IMR-90 (cell line): Measurements from ENCODE around the gene PTHLH. TPM values are rescaled to one million over a fixed set of nuclear protein-coding genes. Genes with fewer than 3 reads are reported as not detected.

Source experiments
- ATAC-seq: fragments of 200-7000 bp; cut with Tn5 transposase; 2 replicates; pipeline ENCODE4 v1.9.1; 2020; ENCODE audit warnings: low read depth, mild to moderate bottlenecking, moderate library complexity
- BruUV-seq: library from RNA; stranded (reverse); fragments of 400-500 nt; replicated peaks from 2 replicates; lab custom pipeline; 2021; lab: Mats Ljungman, UMichigan
- CTCF ChIA-PET: fragments of 300-600 bp; formaldehyde crosslinking; extraction: SDS; loops from one replicate; lab custom pipeline; 2021; ENCODE audit warnings: antibody characterized with exemption; lab: Yijun Ruan, JAX
- POLR2A ChIA-PET: fragments of 300-600 bp; sonication (Branson Sonifier 250); formaldehyde crosslinking; loops from one replicate; lab custom pipeline; 2022; ENCODE audit warnings: antibody characterized with exemption; ENCODE audit not compliant: unreplicated experiment; lab: Charles Lee
- DNase-seq: peaks from one replicate; pipeline ENCODE4 v3.0.0; 2013
- H2AFZ ChIP-seq: replicated peaks from 2 replicates; pipeline ENCODE3; 2013; ENCODE audit warnings: low read length, mild to moderate bottlenecking; ENCODE audit not compliant: poor library complexity
- H2AK5ac ChIP-seq: 2 replicates; pipeline ENCODE4 v1.6.1; 2013; ENCODE audit warnings: low read depth, low read length, inconsistent platforms
- H2AK9ac ChIP-seq: replicated peaks from 2 replicates; pipeline ENCODE3; 2013; ENCODE audit warnings: mild to moderate bottlenecking, low read depth, low read length, moderate library complexity; ENCODE audit not compliant: poor library complexity
- H2BK120ac ChIP-seq: 2 replicates; pipeline ENCODE4 v1.6.1; 2013; ENCODE audit warnings: low read depth, low read length, inconsistent platforms
- H2BK15ac ChIP-seq: 3 replicates; pipeline ENCODE4 v1.6.1; 2013; ENCODE audit warnings: low read depth, low read length, inconsistent platforms
- H2BK20ac ChIP-seq: 2 replicates; pipeline ENCODE4 v1.6.1; 2013; ENCODE audit warnings: low read depth, mild to moderate bottlenecking, inconsistent platforms, low read length, moderate library complexity
- H2BK5ac ChIP-seq: 2 replicates; pipeline ENCODE4 v1.6.1; 2013; ENCODE audit warnings: mild to moderate bottlenecking, low read depth, low read length, inconsistent platforms; ENCODE audit not compliant: poor library complexity, severe bottlenecking
- H3K14ac ChIP-seq: replicated peaks from 2 replicates; pipeline ENCODE4 v1.6.1; 2013; ENCODE audit warnings: low read depth, low read length, inconsistent platforms
- H3K18ac ChIP-seq: 2 replicates; pipeline ENCODE4 v1.6.1; 2013; ENCODE audit warnings: low read depth, low read length, control low read depth
- H3K23ac ChIP-seq: 2 replicates; pipeline ENCODE4 v1.6.1; 2013; ENCODE audit warnings: low read depth, low read length, inconsistent platforms
- H3K27ac ChIP-seq: 2 replicates; pipeline ENCODE4 v1.5.1; 2013; ENCODE audit warnings: mild to moderate bottlenecking, control low read depth, low read length; ENCODE audit not compliant: insufficient read depth
- H3K27me3 ChIP-seq: 2 replicates; pipeline ENCODE4 v1.6.1; 2013; ENCODE audit warnings: low read length; ENCODE audit not compliant: control insufficient read depth, insufficient read depth
- H3K36me3 ChIP-seq: 2 replicates; pipeline ENCODE4 v1.6.1; 2013; ENCODE audit warnings: low read length, mixed read lengths; ENCODE audit not compliant: control insufficient read depth, insufficient read depth
- H3K4ac ChIP-seq: 2 replicates; pipeline ENCODE4 v1.6.1; 2013; ENCODE audit warnings: low read depth, low read length, inconsistent platforms
- H3K4me1 ChIP-seq: 2 replicates; pipeline ENCODE4 v1.6.1; 2013; ENCODE audit warnings: low read length, mixed read lengths; ENCODE audit not compliant: control insufficient read depth, insufficient read depth
- H3K4me2 ChIP-seq: 2 replicates; pipeline ENCODE4 v1.6.1; 2013; ENCODE audit warnings: low read depth, mild to moderate bottlenecking, control low read depth, low read length, moderate library complexity
- H3K4me3 ChIP-seq: 2 replicates; pipeline ENCODE4 v1.5.1; 2013; ENCODE audit warnings: low read depth, mild to moderate bottlenecking, control low read depth, low read length, moderate library complexity; ENCODE audit not compliant: insufficient read depth
- H3K56ac ChIP-seq: 2 replicates; pipeline ENCODE4 v1.6.1; 2013; ENCODE audit warnings: low read length, inconsistent platforms; ENCODE audit not compliant: insufficient read depth; ENCODE audit errors: extremely low read depth
- H3K79me1 ChIP-seq, 2 experiments: 2 replicates each; pipeline ENCODE4 v1.6.1; 2013; ENCODE audit warnings: low read length in 2 of 2, inconsistent platforms in 1 of 2, low read depth in 1 of 2
- H3K9ac ChIP-seq: 2 replicates; pipeline ENCODE4 v1.6.1; 2013; ENCODE audit warnings: low read depth, low read length, control low read depth
- H3K9me1 ChIP-seq: 2 replicates; pipeline ENCODE4 v1.6.1; 2013; ENCODE audit warnings: low read length, inconsistent platforms; ENCODE audit not compliant: insufficient read depth
- H3K9me3 ChIP-seq: 2 replicates; pipeline ENCODE4 v1.6.1; 2013; ENCODE audit warnings: low read length; ENCODE audit not compliant: control insufficient read depth, insufficient read depth
- H4K20me1 ChIP-seq: 2 replicates; pipeline ENCODE4 v1.6.1; 2013; ENCODE audit warnings: low read length, inconsistent platforms; ENCODE audit not compliant: insufficient read depth
- H4K5ac ChIP-seq: 2 replicates; pipeline ENCODE4 v1.6.1; 2013; ENCODE audit warnings: mild to moderate bottlenecking, low read depth, low read length, control low read depth
- H4K8ac ChIP-seq, 2 experiments: 2 replicates each; pipeline ENCODE4 v1.6.1; 2013; ENCODE audit warnings: low read depth in 2 of 2, low read length in 2 of 2, control low read depth in 1 of 2, inconsistent platforms in 1 of 2
- H4K91ac ChIP-seq: 2 replicates; pipeline ENCODE4 v1.6.1; 2013; ENCODE audit warnings: low read depth, low read length, inconsistent platforms; ENCODE audit not compliant: insufficient read depth
- BHLHE40 ChIP-seq: fragments of 150-350 bp; IDR thresholded peaks from 2 replicates; pipeline ENCODE4 v1.6.1; 2016; ENCODE audit warnings: mild to moderate bottlenecking, low read depth, low read length
- CHD1 ChIP-seq: IDR thresholded peaks from 2 replicates; pipeline ENCODE4 v1.6.1; 2012; ENCODE audit warnings: low read depth, low read length, improper control_type of control experiment
- CTCF ChIP-seq: conservative IDR thresholded peaks from 2 replicates; pipeline ENCODE4 v1.5.1; 2012; ENCODE audit warnings: mild to moderate bottlenecking, low read depth, low read length, improper control_type of control experiment
- FOS ChIP-seq: fragments of 150-350 bp; IDR thresholded peaks from 2 replicates; pipeline ENCODE4 v1.6.1; 2016; ENCODE audit warnings: low read depth, low read length
- MAFK ChIP-seq: IDR thresholded peaks from 2 replicates; pipeline ENCODE4 v1.6.1; 2012; ENCODE audit warnings: low read depth, low read length, improper control_type of control experiment
- MAZ ChIP-seq: IDR thresholded peaks from 2 replicates; pipeline ENCODE4 v1.6.1; 2012; ENCODE audit warnings: low read depth, mild to moderate bottlenecking, low read length, improper control_type of control experiment, moderate library complexity, borderline replicate concordance
- MXI1 ChIP-seq: IDR thresholded peaks from 2 replicates; pipeline ENCODE4 v1.6.1; 2012; ENCODE audit warnings: low read depth, mild to moderate bottlenecking, low read length, moderate library complexity, borderline replicate concordance
- NFE2L2 ChIP-seq: fragments of 150-350 bp; IDR thresholded peaks from 2 replicates; pipeline ENCODE4 v1.6.1; 2016; ENCODE audit warnings: low read depth, mild to moderate bottlenecking, low read length
- POLR2A ChIP-seq: IDR thresholded peaks from 2 replicates; pipeline ENCODE4 v1.6.1; 2012; ENCODE audit warnings: mild to moderate bottlenecking, low read depth, low read length
- RAD21 ChIP-seq: IDR thresholded peaks from 2 replicates; pipeline ENCODE4 v1.6.1; 2012; ENCODE audit warnings: low read length, improper control_type of control experiment
- RFX5 ChIP-seq: IDR thresholded peaks from 2 replicates; pipeline ENCODE4 v1.8.0; 2012; ENCODE audit warnings: low read depth, mild to moderate bottlenecking, low read length, moderate library complexity
- SMC3 ChIP-seq: fragments of 150-350 bp; IDR thresholded peaks from 2 replicates; pipeline ENCODE4 v1.6.1; 2016; ENCODE audit warnings: low read depth, mild to moderate bottlenecking, antibody characterized with exemption, low read length, moderate library complexity
- USF2 ChIP-seq: fragments of 150-350 bp; IDR thresholded peaks from 2 replicates; pipeline ENCODE4 v1.6.1; 2017; ENCODE audit warnings: mild to moderate bottlenecking, antibody characterized with exemption, low read length, low read depth
- WGBS, 2 experiments: methylation state at CpG; one replicate each; pipeline versions ENCODE4 v1.1.5 to v1.1.7; 2013; ENCODE audit warnings: missing lambda C conversion rate in 2 of 2; ENCODE audit not compliant: insufficient read length in 1 of 2; ENCODE audit errors: extremely low coverage in 2 of 2; 5-methylcytosine and 5-hydroxymethylcytosine counted together
- dilution Hi-C: fragments of 300-500 bp; cut with HindIII; formaldehyde crosslinking; loops from one replicate; pipeline ENCODE4 v1.14.3; 2018; ENCODE audit warnings: low sequenced_read_pairs; ENCODE audit not compliant: unreplicated experiment
- in situ Hi-C: fragments of 300-500 bp; cut with MboI; formaldehyde crosslinking; loops from 3 replicates; pipeline ENCODE4 v1.14.3; 2019; ENCODE audit warnings: low sequenced_read_pairs, inconsistent platforms, mixed read lengths
- intact Hi-C: fragments of 100-400 bp; cut with micrococcal nuclease; formaldehyde crosslinking; loops from 2 replicates; pipeline ENCODE4 v1.10.0; 2022
- polyA plus RNA-seq, 3 experiments: library from polyadenylated mRNA; depleted of rRNA; stranded (reverse); fragments of >200 nt; gene quantifications; 2 replicates each; pipeline ENCODE4 v1.2.3, GENCODE V29; 2012; ENCODE audit warnings: low replicate concordance in 1 of 3
- total RNA-seq: library from RNA; depleted of rRNA; stranded (reverse); fragments of >200 nt; gene quantifications from 2 replicates; pipeline ENCODE4 v1.2.3, GENCODE V29; 2012

PTHLH gene
- total and polyA plus RNA-seq, 2 of the 4 experiments (the other 2 are of a cell fraction): 0.36 to 1.3 TPM

DNA sequence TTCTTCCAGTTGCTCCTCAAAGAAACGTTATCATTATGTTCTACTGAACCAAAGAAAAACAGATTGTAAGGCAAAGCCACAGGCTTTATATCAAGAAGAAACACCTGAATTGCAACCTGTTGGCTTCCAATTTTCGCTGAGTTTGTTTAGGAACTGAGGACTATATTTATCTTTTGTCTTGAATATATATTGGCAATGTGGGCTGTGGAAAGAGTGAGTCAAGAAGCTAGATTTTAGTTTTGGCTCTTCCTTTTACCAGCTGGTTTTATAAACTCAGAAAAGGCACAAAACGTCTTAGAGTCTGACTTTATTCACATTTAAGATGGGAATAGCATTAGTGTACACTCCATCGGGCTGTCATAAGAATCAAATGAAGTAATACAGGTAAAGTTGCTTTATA is 10.4 kb upstream of the PTHLH start:
- H3K23ac ChIP-seq: no peak overlapping the region
- H4K91ac ChIP-seq: no peak overlapping the region
- no peak overlapping the region for H2AFZ ChIP-seq
- no peak overlapping the region for H3K56ac ChIP-seq
- H3K4ac ChIP-seq: no peak overlapping the region
- no peak overlapping the region for H3K9ac ChIP-seq
- H3K27me3 ChIP-seq: no peaks in the 10 kb centered on the region
- no peak overlapping the region for H3K14ac ChIP-seq
- CTCF ChIA-PET: no interaction called here
- TF ChIP-seq NFE2L2 (no peak), RAD21 (no peak), MAFK (no peak), BHLHE40 (no peak), FOS (no peak), RFX5 (no peak), POLR2A (no peak), CTCF (no peak), MXI1 (no peak), CHD1 (no peak), MAZ (no peak), SMC3 (no peak), USF2 (no peak)
- WGBS, 2 experiments: 100% methylated on average over 1 of the region's 4 CpGs; no CpG with 5 or more reads in 1 of the 2 experiments
- no peaks in the 10 kb centered on the region; the same call in 1 of the 2 replicates for H3K4me1 ChIP-seq
- H4K8ac ChIP-seq: no peak overlapping the region
- H3K9me3 ChIP-seq: no peaks in the 10 kb centered on the region
- H3K18ac ChIP-seq: no peak overlapping the region
- H2BK120ac ChIP-seq: no peak overlapping the region
- H3K36me3 ChIP-seq: no peaks in the 10 kb centered on the region
- dilution Hi-C loops: no loop called here
- no peak overlapping the region for H2BK20ac ChIP-seq
- H3K4me2 ChIP-seq: no peak overlapping the region
- no peak overlapping the region for H2AK5ac ChIP-seq
- H2BK5ac ChIP-seq: no peak overlapping the region
- POLR2A ChIA-PET: no interaction called here
- in situ Hi-C loops: no loop called here
- H3K4me3 ChIP-seq: no peak overlapping the region
- no TSS peak for BruUV-seq
- H2BK15ac ChIP-seq: no peak overlapping the region
- H4K5ac ChIP-seq: no peak overlapping the region
- ATAC-seq (no peak), DNase-seq (no peak)
- H3K79me1 ChIP-seq: no peaks in the 10 kb centered on the region
- intact Hi-C loops: loop anchor here (5.0 kb wide), 1 partner anchor 34 kb away; no protein-coding TSS in a partner anchor
- no peak overlapping the region for H3K27ac ChIP-seq
- no peaks in the 10 kb centered on the region for H4K20me1 ChIP-seq
- H2AK9ac ChIP-seq: no peak overlapping the region
- H3K9me1 ChIP-seq: no peaks in the 10 kb centered on the region
